ENCODE results near the gene RNF130.

Gene RNF130

GRCh38 chr5:180049185-180049548 lies 22.4 kb downstream of the RNF130 start:
- FAIRE-seq, result no peak
- DNase-seq (ENCODE audit: insufficient read length), result no peak
- TF ChIP-seq POLR2A (IDR thresholded peaks at IDR 0.05; ENCODE audit: low read depth, low read length) (no peak), TAF1 (IDR thresholded peaks at IDR 0.05; ENCODE audit: borderline replicate concordance, low read depth, low read length) (no peak), POLR2AphosphoS5 (IDR thresholded peaks at IDR 0.05; ENCODE audit: low read depth, low read length) (no peak)

- TF ChIP-seq TAF1 (IDR thresholded peaks at IDR 0.05; ENCODE audit: borderline replicate concordance, low read depth, low read length), result no peak
- TF ChIP-seq POLR2A (IDR thresholded peaks at IDR 0.05; ENCODE audit: low read depth, low read length), result no peak
- no peak for TF ChIP-seq POLR2AphosphoS5 (IDR thresholded peaks at IDR 0.05; ENCODE audit: low read depth, low read length)
- DNase-seq (ENCODE audit: insufficient read length) (no peak), FAIRE-seq (no peak)
These were observed 23.9 kb downstream of the RNF130 start for GRCh38 chr5:180047667-180048066.

DNA sequence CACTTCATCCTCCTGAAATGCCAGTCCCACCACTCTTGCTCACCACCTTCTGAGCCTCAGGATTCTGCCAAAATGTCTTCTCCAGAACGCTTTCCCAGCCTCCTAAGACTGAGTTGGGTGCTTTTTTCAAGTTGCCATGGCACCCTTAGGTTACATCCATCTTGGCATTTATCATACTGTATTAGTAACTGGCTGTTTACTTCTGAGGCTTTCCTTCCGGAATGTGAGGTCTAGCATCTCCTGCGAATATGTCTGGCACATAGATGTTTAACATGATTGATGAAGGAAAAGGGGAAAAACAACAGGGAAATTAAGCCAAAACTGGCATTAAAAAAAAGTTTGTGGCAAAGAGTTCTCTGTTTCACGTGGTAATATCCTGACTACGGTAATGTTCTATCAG lies 24.9 kb downstream of the RNF130 start:
- TF ChIP-seq POLR2AphosphoS5 (IDR thresholded peaks at IDR 0.05; ENCODE audit: low read depth, low read length) (no peak), TAF1 (IDR thresholded peaks at IDR 0.05; ENCODE audit: borderline replicate concordance, low read depth, low read length) (no peak), POLR2A (IDR thresholded peaks at IDR 0.05; ENCODE audit: low read depth, low read length) (no peak)
- FAIRE-seq, result no peak

GRCh38 chr5:180045889-180046499 lies 25.6 kb downstream of the RNF130 start:
- DNase-seq (ENCODE audit: insufficient read length), result no peak
- no peak for TF ChIP-seq POLR2A (IDR thresholded peaks at IDR 0.05; ENCODE audit: low read depth, low read length)
- no peak for TF ChIP-seq TAF1 (IDR thresholded peaks at IDR 0.05; ENCODE audit: borderline replicate concordance, low read depth, low read length)
- no peak for TF ChIP-seq POLR2AphosphoS5 (IDR thresholded peaks at IDR 0.05; ENCODE audit: low read depth, low read length)
- FAIRE-seq, result no peak

More for the DNA sequence above, 24.9 kb downstream of the RNF130 start:
- no peak for DNase-seq (ENCODE audit: insufficient read length)

DNA sequence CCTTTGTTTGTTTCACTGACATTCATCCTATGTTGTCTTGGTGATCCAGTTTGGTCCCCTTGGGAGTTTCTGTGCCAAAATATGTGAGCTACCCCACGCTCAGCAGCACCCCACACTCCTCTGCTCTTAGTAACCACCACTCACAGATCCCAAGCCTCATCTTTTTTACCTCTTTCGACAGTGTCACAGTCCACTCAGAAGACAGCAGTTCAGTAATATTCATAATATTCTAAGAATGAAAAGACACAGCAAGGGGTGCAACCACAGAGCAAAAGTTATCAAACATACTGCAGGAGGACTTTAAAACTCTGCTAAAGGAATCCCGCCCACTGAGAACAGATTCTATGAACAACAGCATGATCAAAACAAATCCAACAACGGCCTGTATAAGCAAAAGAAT lies 28.2 kb downstream of the RNF130 start:
- DNase-seq (ENCODE audit: insufficient read length) (no peak), FAIRE-seq (no peak)
- TF ChIP-seq TAF1 (IDR thresholded peaks at IDR 0.05; ENCODE audit: borderline replicate concordance, low read depth, low read length), result no peak
- no peak for TF ChIP-seq POLR2A (IDR thresholded peaks at IDR 0.05; ENCODE audit: low read depth, low read length)
- TF ChIP-seq POLR2AphosphoS5 (IDR thresholded peaks at IDR 0.05; ENCODE audit: low read depth, low read length), result no peak

GRCh38 chr5:180041301-180042274 lies 30.0 kb downstream of the RNF130 start:
- FAIRE-seq, result no peak
- DNase-seq (ENCODE audit: insufficient read length), result no peak
- no peak for TF ChIP-seq POLR2AphosphoS5 (IDR thresholded peaks at IDR 0.05; ENCODE audit: low read depth, low read length)
- no peak for TF ChIP-seq POLR2A (IDR thresholded peaks at IDR 0.05; ENCODE audit: low read depth, low read length)
- TF ChIP-seq TAF1 (IDR thresholded peaks at IDR 0.05; ENCODE audit: borderline replicate concordance, low read depth, low read length), result no peak

DNA sequence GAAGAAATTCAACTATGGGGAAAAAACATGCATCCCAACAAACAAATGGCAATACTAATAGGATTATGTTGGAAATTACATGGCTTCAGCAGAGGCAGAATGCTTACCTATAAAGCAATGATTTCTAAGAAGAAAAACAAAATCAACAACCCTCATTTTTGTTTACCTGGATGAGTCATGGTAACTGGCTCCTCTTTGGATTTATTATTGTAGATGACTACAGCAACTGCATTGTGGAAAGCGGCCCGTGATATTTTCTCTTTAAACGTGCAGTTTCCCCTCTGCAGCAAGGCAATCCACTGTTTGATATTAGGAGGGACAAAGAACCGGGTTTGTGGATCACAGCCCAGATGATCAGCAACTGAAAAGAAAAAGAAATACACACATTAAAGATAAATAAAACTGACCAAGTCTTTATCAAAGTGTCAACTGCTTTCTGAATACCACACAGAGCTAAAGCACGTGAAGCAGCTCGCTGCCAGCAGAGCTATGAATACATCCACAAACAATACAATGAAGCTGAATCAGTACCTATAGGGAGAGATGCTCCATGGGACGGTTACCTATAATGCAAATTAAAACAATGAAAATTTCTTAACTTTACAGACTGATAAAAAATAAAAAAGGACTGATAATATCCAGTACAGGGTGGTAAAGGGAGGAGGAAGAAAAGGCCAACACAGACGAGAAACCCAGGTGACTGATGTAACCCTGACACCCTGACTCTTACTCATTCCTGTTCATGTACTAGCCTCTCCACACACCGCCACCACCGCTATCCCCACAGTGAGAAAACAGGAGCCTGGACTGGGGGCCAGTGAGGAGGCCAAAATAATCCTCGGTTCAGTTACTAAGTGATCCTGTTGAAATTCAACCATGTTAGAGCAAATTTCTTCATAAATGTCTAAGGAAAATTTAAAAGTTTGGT lies 31.0 kb downstream of the RNF130 start:
- no peak for FAIRE-seq

GRCh38 chr5:180035206-180035931 lies 36.2 kb downstream of the RNF130 start:
- no peak for TF ChIP-seq POLR2AphosphoS5 (IDR thresholded peaks at IDR 0.05; ENCODE audit: low read depth, low read length)
- TF ChIP-seq POLR2A (IDR thresholded peaks at IDR 0.05; ENCODE audit: low read depth, low read length), result no peak
- TF ChIP-seq TAF1 (IDR thresholded peaks at IDR 0.05; ENCODE audit: borderline replicate concordance, low read depth, low read length), result no peak
- DNase-seq (ENCODE audit: insufficient read length) (no peak), FAIRE-seq (no peak)

More for the DNA sequence above, 31.0 kb downstream of the RNF130 start:
- no peak for TF ChIP-seq TAF1 (IDR thresholded peaks at IDR 0.05; ENCODE audit: borderline replicate concordance, low read depth, low read length)
- no peak for DNase-seq (ENCODE audit: insufficient read length)

DNA sequence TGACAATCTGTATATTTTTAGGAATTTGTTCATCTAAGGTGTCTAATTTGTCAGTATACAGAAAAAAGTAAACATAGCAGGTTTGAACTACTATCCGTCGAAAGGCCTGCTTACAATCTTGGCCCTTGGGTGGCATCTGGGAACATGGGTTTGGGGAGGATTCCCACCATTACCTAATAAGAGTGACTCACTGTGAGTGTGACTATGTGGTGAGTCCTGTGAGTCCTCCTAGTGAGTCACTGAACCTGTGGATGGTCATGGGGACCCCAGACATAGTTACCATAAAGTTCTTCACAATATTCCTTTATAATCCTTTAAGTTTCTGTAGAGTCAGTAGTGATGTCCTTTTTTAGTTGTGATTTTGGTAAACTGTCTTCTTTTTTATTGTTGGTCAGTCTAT lies 37.0 kb downstream of the RNF130 start:
- DNase-seq (ENCODE audit: insufficient read length), result no peak
- TF ChIP-seq POLR2A (IDR thresholded peaks at IDR 0.05; ENCODE audit: low read depth, low read length) (no peak), POLR2AphosphoS5 (IDR thresholded peaks at IDR 0.05; ENCODE audit: low read depth, low read length) (no peak), TAF1 (IDR thresholded peaks at IDR 0.05; ENCODE audit: borderline replicate concordance, low read depth, low read length) (no peak)
- FAIRE-seq, result no peak

- FAIRE-seq, result no peak
- TF ChIP-seq TAF1 (IDR thresholded peaks at IDR 0.05; ENCODE audit: borderline replicate concordance, low read depth, low read length), result no peak
- no peak for TF ChIP-seq POLR2AphosphoS5 (IDR thresholded peaks at IDR 0.05; ENCODE audit: low read depth, low read length)
- no peak for TF ChIP-seq POLR2A (IDR thresholded peaks at IDR 0.05; ENCODE audit: low read depth, low read length)
- DNase-seq (ENCODE audit: insufficient read length), result no peak
These were observed 44.0 kb downstream of the RNF130 start for GRCh38 chr5:180027459-180028089.
